HK-2 (cell line): ENCODE results near the gene TMEM72.
A peak's percentile ranks its signal among the peaks of the same experiment; 100 is the strongest.

Source experiments
- DNase-seq: peaks from one replicate; pipeline ENCODE4 v3.0.0-alpha.2; 2018; ENCODE audit not compliant: unreplicated experiment

TMEM72 gene

GRCh38 chr10:44955413-44956070 is 44.4 kb downstream of the TMEM72 start:
- DNase-seq = no peak

GRCh38 chr10:44956226-44956625 is 45.1 kb downstream of the TMEM72 start:
- DNase-seq = no peak

DNA sequence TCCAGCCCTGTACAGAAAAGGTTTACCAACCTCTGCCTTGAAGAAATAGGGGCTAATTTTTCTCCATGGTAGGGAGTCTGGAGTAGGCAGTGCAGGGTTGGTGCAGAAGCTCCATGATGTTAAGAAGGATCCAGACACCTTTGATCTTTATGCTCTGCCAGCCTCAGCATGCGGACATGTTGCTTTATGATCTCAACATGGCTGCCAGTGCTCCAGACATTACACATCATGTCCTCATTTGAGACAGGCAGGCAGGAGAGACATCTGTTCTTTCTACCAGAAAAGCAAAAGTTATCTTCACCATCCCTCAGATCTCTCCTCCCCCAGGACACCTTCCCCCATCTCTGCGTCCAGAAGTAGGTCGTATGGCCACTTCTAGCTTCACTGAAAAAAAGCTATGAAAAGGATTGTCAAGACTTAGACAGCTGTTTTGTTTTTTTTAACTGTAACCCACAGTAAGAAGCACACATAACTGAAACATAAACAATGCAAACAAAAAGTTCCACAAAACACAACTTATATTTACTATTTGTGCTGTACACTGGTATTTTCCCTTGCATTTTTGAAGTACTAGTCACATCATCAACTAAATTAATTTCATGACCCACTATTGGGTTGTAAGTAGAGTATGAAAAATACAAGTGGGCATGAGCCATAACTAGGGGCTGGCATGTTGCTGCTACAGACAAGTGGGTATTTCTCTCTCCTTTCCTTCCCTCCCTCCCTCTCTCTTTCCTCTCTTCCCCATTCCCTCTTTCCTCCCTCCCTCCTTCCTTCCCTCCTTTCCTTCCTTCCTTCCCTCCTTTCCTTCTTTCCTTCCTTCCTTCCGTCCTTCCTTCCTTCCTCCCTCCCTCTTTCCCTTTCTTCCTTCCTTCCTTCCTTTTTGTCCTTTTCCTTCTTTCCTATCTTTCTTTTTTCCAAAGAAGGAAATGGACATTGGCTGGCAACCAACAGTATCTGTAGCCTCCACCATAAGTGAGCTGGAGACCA is 45.9 kb downstream of the TMEM72 start:
- no peak for DNase-seq

- no peak for DNase-seq
These were observed 47.2 kb downstream of the TMEM72 start for GRCh38 chr10:44958196-44958897.

DNA sequence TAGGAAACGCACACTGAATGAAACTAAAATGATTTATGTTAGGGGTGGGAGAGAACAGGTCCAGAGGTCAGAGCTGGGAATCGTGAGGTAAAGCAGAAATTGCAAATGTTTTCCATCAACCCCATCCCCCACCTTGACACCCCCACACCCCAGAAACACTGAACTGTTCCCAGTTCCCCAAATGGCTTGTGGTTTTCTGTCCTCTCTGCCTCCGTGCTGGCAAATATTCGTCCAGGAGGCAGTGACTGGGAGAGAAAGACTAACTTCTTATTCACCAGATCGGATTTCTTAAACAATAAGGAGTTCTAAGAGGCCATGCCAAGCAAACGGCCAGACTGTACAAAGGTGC is 47.7 kb downstream of the TMEM72 start:
- no peak for DNase-seq

- DNase-seq = peak; percentile 95
These were observed 48.3 kb downstream of the TMEM72 start, which contains the start of gene RASSF4 for GRCh38 chr10:44959247-44960087. Gene RASSF4, plus strand, starts transcription at chr10:44959802. Its CDS starts 10,401 bp downstream, at chr10:44970203.

- DNase-seq = no peak
These were observed 48.9 kb downstream of the TMEM72 start for GRCh38 chr10:44960088-44960460.

GRCh38 chr10:44960482-44961229 is 49.5 kb downstream of the TMEM72 start:
- no peak for DNase-seq

GRCh38 chr10:44961230-44961571 is 50.1 kb downstream of the TMEM72 start:
- DNase-seq = no peak

DNA sequence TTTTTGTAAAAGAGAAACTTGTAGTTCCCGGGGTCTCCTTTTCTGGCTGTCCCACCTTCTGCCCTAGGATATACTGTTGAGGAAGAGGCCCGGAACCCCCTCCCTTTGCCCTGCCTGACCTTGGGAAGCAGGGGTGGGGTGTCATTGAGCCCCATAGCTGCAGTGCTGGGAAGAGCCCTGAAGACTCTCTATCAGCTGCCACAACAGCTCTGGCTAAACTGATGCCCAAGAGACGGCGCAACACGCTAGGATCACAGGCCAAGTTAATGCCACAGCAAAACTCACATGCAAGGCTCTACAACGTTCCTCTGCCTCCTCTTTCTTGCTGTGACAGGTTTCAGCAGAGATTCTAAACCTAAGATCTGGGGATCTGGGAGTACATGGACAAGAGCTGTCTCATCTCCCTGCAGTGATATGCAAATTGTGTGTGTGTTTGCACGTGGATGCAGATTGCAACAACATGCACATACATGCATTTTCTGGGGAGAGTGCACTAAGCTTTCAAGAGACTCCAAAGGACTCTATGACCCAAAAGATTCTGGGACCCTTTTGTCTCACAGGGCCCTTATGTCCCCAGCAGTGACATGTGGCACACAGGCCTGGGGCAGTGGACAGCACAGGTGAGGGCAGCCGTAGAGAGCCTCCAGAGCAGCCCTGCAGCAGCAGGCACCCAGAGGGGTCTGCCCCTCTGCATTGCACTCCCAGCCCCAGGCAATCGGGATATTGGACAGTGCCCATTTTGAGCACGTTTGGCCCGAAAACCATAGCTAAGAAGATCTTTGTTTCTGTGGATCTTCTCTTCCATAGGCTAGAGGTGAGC is 51.0 kb downstream of the TMEM72 start:
- no peak for DNase-seq

- DNase-seq = no peak
These were observed 52.0 kb downstream of the TMEM72 start for GRCh38 chr10:44962870-44963738.

DNA sequence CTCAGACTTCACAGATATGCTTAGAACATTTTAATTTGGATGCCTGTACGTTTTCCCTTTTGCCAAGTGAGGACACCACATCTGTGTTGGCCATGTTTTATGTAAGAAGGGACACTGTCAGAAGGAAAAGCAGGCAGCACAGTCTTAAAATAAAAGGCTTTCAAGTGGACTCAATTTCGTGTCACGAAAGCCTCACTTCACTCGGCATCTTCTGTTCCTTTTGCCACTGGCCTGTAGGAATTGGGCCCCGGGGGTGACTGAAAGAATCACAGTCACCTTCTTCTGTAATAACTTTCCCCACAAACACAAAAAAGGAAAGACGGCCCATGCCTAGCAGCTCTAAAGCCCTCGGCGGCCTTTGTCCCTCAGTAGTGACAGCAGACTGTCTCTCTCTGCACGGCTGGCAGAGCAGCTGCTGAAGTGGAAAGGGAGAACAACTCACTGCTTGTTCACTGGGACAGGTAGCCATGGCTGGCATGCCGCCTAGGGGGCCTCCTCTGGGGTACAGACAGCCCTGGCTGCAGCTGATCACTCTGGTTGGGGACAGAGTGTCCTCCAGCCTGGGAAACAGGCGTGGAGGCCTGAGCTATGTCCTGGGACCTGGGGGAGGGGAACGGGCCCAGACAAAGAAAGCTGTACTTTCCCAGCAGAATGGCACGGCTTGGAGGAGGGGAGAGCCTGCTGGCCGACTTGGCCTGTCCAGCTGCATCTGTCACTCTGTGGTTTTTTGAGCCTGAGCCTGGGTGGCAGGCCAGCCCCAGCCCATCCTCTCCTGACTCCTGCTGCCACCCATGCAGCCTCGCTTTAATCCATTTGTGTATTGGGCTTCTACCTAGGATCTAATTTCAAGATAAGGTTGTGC is 52.9 kb downstream of the TMEM72 start:
- peak; percentile 77 for DNase-seq

- DNase-seq = no peak
These were observed 54.0 kb downstream of the TMEM72 start for GRCh38 chr10:44965104-44965503.

DNA sequence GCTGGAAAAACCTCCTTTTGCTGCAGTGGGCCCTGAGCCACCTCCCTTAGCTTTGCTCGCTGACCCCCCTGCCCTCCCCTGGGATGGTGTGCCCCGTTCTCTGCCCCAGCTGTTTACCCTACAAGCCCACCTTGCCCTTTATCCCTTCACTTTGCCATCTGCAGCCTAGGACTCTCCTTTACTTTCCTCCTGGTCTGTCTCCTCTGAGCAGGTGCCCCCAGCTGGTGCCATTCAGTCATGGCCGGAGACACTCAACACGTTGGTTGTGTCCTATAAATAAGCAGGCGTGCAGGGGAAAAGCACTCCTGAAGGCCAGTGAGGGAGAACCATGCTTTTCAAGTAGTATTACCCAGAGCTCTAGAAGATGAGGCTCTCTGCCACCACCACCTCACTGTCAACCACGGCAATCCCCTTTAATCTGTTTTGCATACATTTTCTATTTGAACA is 54.5 kb downstream of the TMEM72 start:
- no peak for DNase-seq

- no peak for DNase-seq
These were observed 55.1 kb downstream of the TMEM72 start for GRCh38 chr10:44966129-44966815.

DNA sequence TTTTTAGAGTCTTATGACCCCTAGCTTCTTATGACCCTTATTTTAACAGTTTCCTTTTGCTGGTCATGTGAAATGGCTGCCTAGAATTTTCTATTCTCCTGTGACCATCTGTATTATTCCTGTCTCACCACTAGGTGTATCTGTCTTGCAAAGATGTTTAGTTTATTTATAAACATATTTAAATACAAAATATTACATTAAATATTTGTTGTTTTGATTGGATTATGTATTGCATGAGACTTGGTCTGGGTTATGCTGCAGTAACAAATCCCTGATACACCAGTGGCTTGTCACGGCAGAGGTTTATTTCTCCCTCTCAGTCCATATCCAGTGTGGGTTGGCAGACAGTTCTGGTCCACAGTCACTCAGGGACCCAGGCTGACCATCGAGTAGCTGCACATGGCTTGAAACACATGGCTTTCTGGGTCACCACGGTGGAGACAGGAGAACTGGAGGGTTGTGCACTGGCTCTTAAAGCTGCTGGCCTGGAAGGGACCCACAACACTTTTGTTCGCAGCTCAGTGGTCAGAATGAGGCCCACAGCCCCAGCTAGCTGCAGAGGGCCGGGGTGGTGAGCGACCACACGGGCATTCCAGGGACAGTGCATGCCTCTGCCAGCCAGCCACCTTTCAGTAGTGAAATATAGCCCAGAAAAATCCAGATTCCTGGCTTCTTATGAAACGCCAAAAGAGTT is 55.8 kb downstream of the TMEM72 start:
- no peak for DNase-seq

- no peak for DNase-seq
These were observed 56.5 kb downstream of the TMEM72 start for GRCh38 chr10:44967616-44968015.
